HepG2 (cell line): ENCODE measurements around the gene SLC25A10. TPM values are rescaled to one million over a fixed set of nuclear protein-coding genes. Genes with fewer than 3 reads are reported as not detected.

ENCODE experiments used
- ATF7 ChIP-seq, 2 experiments: fragments of 450-650 bp in 1 of 2; sonication (generic) in 1 of 2; formaldehyde crosslinking in 1 of 2; IDR thresholded peaks; 2 replicates each; pipeline versions ENCODE4 v1.4.0 to v1.6.1; 2016 to 2020; ENCODE audit warnings: antibody characterized with exemption in 1 of 2, mild to moderate bottlenecking in 1 of 2, missing genetic modification reagents in 1 of 2
- ATF7-NPFF ChIP-seq: sonication (generic); formaldehyde crosslinking; IDR thresholded peaks from 2 replicates; pipeline ENCODE4 v1.8.1; 2023; ENCODE audit warnings: mild to moderate bottlenecking, low read depth, missing genetic modification reagents, moderate library complexity
- CREBL2 ChIP-seq: sonication (generic); formaldehyde crosslinking; IDR thresholded peaks from 2 replicates; pipeline ENCODE4 v1.8.1; 2023; ENCODE audit warnings: missing genetic modification reagents, mild to moderate bottlenecking, borderline replicate concordance
- HNF4G ChIP-seq, 2 experiments: sonication (generic) in 1 of 2; formaldehyde crosslinking in 1 of 2; IDR thresholded peaks; 2 replicates each; pipeline versions ENCODE4 v1.4.0 to v1.6.1; 2011 to 2020; ENCODE audit warnings: borderline replicate concordance in 2 of 2, low read depth in 2 of 2, mild to moderate bottlenecking in 2 of 2, low read length in 1 of 2, missing genetic modification reagents in 1 of 2, moderate library complexity in 1 of 2
- HNRNPLL ChIP-seq: fragments of 200-400 bp; formaldehyde crosslinking; IDR thresholded peaks from 2 replicates; pipeline ENCODE4 v1.6.1; 2017; ENCODE audit warnings: mild to moderate bottlenecking, low read depth, low read length; ENCODE audit not compliant: poor library complexity, severe bottlenecking
- HOXA3 ChIP-seq: sonication (generic); formaldehyde crosslinking; IDR thresholded peaks from 2 replicates; pipeline ENCODE4 v1.5.0; 2020; ENCODE audit warnings: missing genetic modification reagents
- MAZ ChIP-seq, 2 experiments: sonication (generic) in 1 of 2; formaldehyde crosslinking in 1 of 2; IDR thresholded peaks; 2 replicates each; pipeline versions ENCODE4 v1.5.0 to v1.6.1; 2012 to 2020; ENCODE audit warnings: low read depth in 2 of 2, mild to moderate bottlenecking in 2 of 2, borderline replicate concordance in 1 of 2, improper control_type of control experiment in 1 of 2, low read length in 1 of 2, missing genetic modification reagents in 1 of 2, moderate library complexity in 1 of 2
- MTA3 ChIP-seq: sonication (generic); formaldehyde crosslinking; IDR thresholded peaks from 2 replicates; pipeline ENCODE4 v1.4.0; 2020; ENCODE audit warnings: missing genetic modification reagents
- MTF1 ChIP-seq: sonication (generic); formaldehyde crosslinking; IDR thresholded peaks from 2 replicates; pipeline ENCODE4 v1.5.0; 2020; ENCODE audit warnings: missing genetic modification reagents
- POLR2G ChIP-seq: fragments of 200-400 bp; formaldehyde crosslinking; IDR thresholded peaks from 2 replicates; pipeline ENCODE4 v1.6.1; 2018; ENCODE audit warnings: mild to moderate bottlenecking, low read depth, low read length, moderate library complexity
- PPARG ChIP-seq: conservative IDR thresholded peaks from 2 replicates; pipeline ENCODE4 v1.6.1; 2016; ENCODE audit warnings: missing biosample characterization, missing genetic modification reagents
- PRDM4 ChIP-seq: sonication (generic); formaldehyde crosslinking; IDR thresholded peaks from 2 replicates; pipeline ENCODE4 v1.9.0; 2021; ENCODE audit warnings: missing genetic modification reagents, borderline replicate concordance
- RORA ChIP-seq: sonication (generic); formaldehyde crosslinking; IDR thresholded peaks from 2 replicates; pipeline ENCODE4 v1.5.0; 2020; ENCODE audit warnings: mild to moderate bottlenecking, missing genetic modification reagents, moderate library complexity
- SALL2 ChIP-seq: sonication (generic); formaldehyde crosslinking; IDR thresholded peaks from 2 replicates; pipeline ENCODE4 v1.8.1; 2023; ENCODE audit warnings: mild to moderate bottlenecking, missing genetic modification reagents, inconsistent platforms
- SIN3A ChIP-seq: IDR thresholded peaks from 2 replicates; pipeline ENCODE4 v1.6.1; 2011; ENCODE audit warnings: low read depth, mild to moderate bottlenecking, control low read depth, low read length, borderline replicate concordance
- SOX6 ChIP-seq, 2 experiments: fragments of 450-650 bp in 1 of 2; sonication (generic) in 1 of 2; formaldehyde crosslinking in 1 of 2; IDR thresholded peaks; 2 replicates each; pipeline versions ENCODE4 v1.4.0 to v1.6.1; 2017 to 2020; ENCODE audit warnings: antibody characterized with exemption in 1 of 2, mild to moderate bottlenecking in 1 of 2, missing genetic modification reagents in 1 of 2
- TBL1XR1 ChIP-seq: fragments of 150-350 bp; IDR thresholded peaks from 2 replicates; pipeline ENCODE4 v1.6.1; 2014; ENCODE audit warnings: borderline replicate concordance, low read length; ENCODE audit not compliant: partially characterized antibody
- TOE1 ChIP-seq: sonication (generic); formaldehyde crosslinking; IDR thresholded peaks from 2 replicates; pipeline ENCODE4 v1.4.0; 2020; ENCODE audit warnings: mild to moderate bottlenecking, missing genetic modification reagents
- ZBTB37 ChIP-seq: sonication (generic); formaldehyde crosslinking; IDR thresholded peaks from 2 replicates; pipeline ENCODE4 v1.4.0; 2020; ENCODE audit warnings: mild to moderate bottlenecking, missing genetic modification reagents
- ZNF101 ChIP-seq: sonication (generic); formaldehyde crosslinking; IDR thresholded peaks from 2 replicates; pipeline ENCODE4 v1.4.0; 2020; ENCODE audit warnings: mild to moderate bottlenecking, low read depth, missing genetic modification reagents, borderline replicate concordance
- ZNF30 ChIP-seq: sonication (generic); formaldehyde crosslinking; IDR thresholded peaks from 2 replicates; pipeline ENCODE4 v1.5.0; 2020; ENCODE audit warnings: mild to moderate bottlenecking, missing genetic modification reagents
- ZNF329 ChIP-seq: sonication (generic); formaldehyde crosslinking; IDR thresholded peaks from 2 replicates; pipeline ENCODE4 v1.9.0; 2021; ENCODE audit warnings: low read depth, mild to moderate bottlenecking, missing genetic modification reagents
- ZNF431 ChIP-seq: sonication (generic); formaldehyde crosslinking; IDR thresholded peaks from 2 replicates; pipeline ENCODE4 v1.9.0; 2022; ENCODE audit warnings: missing genetic modification reagents, low read depth, mild to moderate bottlenecking, borderline replicate concordance
- polyA plus RNA-seq, 8 experiments: library from polyadenylated mRNA; depleted of rRNA in 3 of 8; stranded (reverse) in 7 of 8; unstranded in 1 of 8; fragments of >200 nt; fragmentation: Illumina TruSeq in 4 of 8; extraction: Trizol in 4 of 8; gene quantifications; 2 replicates each; pipeline versions ENCODE4 v1.2.1 to v1.2.3, GENCODE V29; 2011 to 2016; ENCODE audit warnings: low read depth in 4 of 8, missing spikeins in 1 of 8, mixed read lengths in 1 of 8; ENCODE audit not compliant: insufficient read depth in 1 of 8
- total RNA-seq, 5 experiments: library from RNA; depleted of rRNA; stranded (reverse); fragments of >200 nt; fragmentation: Illumina TruSeq; extraction: Trizol; gene quantifications; 2 replicates each; pipeline ENCODE4 v1.2.3, GENCODE V29; 2016; ENCODE audit warnings: low read depth in 1 of 5

The SLC25A10 gene
- total and polyA plus RNA-seq, 2 of the 13 experiments (the other 11 are each of a cell fraction or from before 2014, with no cell fraction given) = 46.5 to 140 TPM

GRCh38 chr17:81722184-81723120 lies 10.4 kb downstream of the SLC25A10 start (continued):
- TF ChIP-seq RORA (CRISPR knock-in tag) (no peak), ATF7 (IDR thresholded peaks at IDR 0.05) (no peak), ATF7 (CRISPR knock-in tag; IDR thresholded peaks at IDR 0.05) (no peak), ZBTB37 (CRISPR knock-in tag) (no peak), POLR2G (peak; percentile 61; the same call in 1 of the 2 replicates), ZNF101 (CRISPR knock-in tag) (no peak), SOX6 (IDR thresholded peaks at IDR 0.05) (no peak), SOX6 (CRISPR knock-in tag; IDR thresholded peaks at IDR 0.05) (peak; percentile 25; the same call in 1 of the 2 replicates), MTF1 (CRISPR knock-in tag) (no peak), HOXA3 (CRISPR knock-in tag) (peak; percentile 25; the same call in 1 of the 2 replicates), MTA3 (no peak), TOE1 (CRISPR knock-in tag) (no peak), HNF4G (IDR thresholded peaks at IDR 0.05; ENCODE audit: borderline replicate concordance, low read depth, low read length) (no peak), HNF4G (CRISPR knock-in tag; IDR thresholded peaks at IDR 0.05; ENCODE audit: borderline replicate concordance, low read depth) (no peak), ZNF329 (CRISPR knock-in tag) (peak; percentile 51; the same call in 1 of the 2 replicates), ATF7-NPFF (CRISPR knock-in tag) (peak; percentile 28; the same call in 1 of the 2 replicates), CREBL2 (CRISPR knock-in tag) (0 out of 2 replicates have a peak, but pooled peaks have one; percentile 65), PPARG (no peak), HNRNPLL (peak; percentile 20), SIN3A (no peak), MAZ (IDR thresholded peaks at IDR 0.05; ENCODE audit: borderline replicate concordance, low read depth, low read length) (0 out of 2 replicates have a peak, but pooled peaks have one; percentile 8), MAZ (CRISPR knock-in tag; IDR thresholded peaks at IDR 0.05; ENCODE audit: low read depth) (no peak), PRDM4 (CRISPR knock-in tag) (no peak), TBL1XR1 (no peak), SALL2 (CRISPR knock-in tag) (0 out of 2 replicates have a peak, but pooled peaks have one; percentile 30), ZNF30 (CRISPR knock-in tag) (no peak), ZNF431 (CRISPR knock-in tag) (peak; percentile 38; the same call in 1 of the 2 replicates)
